ENCODE results near the gene PUM2. TPM values are rescaled to one million over a fixed set of nuclear protein-coding genes. Genes with fewer than 3 reads are reported as not detected.

The PUM2 gene
- total RNA-seq, 6 experiments from 2014 or later: 60.3 to 69.0 (median 64.8) TPM

DNA sequence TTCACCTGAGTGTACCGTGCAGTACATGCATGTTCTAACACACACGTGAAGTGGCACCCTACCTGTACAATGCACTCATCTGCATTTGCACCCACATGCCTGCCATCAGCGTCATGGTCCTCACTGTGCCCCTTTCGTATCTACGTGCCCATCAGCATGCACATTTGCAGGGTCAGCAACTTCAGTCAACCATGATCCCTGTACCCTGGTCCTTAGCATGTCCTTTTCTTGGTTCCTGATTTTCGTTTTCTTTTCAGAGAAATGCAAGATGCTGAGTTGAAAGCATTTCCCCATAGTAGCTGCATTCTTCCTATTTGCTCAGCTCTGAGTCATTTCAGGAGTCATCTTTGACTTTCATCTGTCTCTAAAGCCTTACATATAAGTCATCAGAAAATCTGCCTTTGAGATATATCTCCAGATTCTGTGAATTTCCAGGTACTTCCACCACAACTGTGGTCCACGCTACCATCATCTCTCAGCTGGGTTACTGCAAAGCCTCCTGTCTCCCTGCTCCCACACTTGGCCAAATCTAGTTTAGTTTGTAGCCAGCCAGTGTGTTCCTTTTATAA is 14.7 kb upstream of the PUM2 start:
- Mint-ChIP-seq H3K4me3 (peak overlapping the region; percentile 28), H3K36me3 (ENCODE audit: low read depth) (no peaks in the 10 kb centered on the region), H3K9me3 (no peaks in the 10 kb centered on the region)

DNA sequence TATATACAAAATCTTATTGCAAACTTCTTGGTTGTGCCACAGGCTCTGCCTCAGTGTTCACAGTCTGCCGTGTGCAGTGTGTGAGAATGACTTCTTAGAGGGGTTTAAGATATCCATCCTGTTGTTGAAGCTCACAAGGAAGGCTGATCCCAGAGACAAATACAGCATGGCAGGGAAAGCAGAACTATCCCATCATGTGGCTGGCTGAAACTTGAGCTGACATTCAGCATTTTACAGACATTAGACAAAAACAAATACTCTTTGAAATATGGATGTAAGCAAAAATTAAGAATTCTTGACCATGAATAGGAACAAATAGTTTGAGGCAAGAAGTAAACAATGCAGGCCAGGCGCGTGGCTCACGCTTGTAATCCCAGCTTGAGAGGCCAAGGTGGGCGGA is 12.9 kb upstream of the PUM2 start:
- Mint-ChIP-seq H3K36me3 (ENCODE audit: low read depth) (no peaks in the 10 kb centered on the region), H3K27me3 (ENCODE audit: insufficient read depth) (no peaks in the 10 kb centered on the region), H3K9me3 (no peaks in the 10 kb centered on the region), H3K4me3 (no peak overlapping the region), H3K27ac (no peak overlapping the region), H3K4me1 (ENCODE audit: low read depth) (peaks cover 33% of the 10 kb centered on the region)
- no peak for DNase-seq
- TF ChIP-seq, protein P1, sequence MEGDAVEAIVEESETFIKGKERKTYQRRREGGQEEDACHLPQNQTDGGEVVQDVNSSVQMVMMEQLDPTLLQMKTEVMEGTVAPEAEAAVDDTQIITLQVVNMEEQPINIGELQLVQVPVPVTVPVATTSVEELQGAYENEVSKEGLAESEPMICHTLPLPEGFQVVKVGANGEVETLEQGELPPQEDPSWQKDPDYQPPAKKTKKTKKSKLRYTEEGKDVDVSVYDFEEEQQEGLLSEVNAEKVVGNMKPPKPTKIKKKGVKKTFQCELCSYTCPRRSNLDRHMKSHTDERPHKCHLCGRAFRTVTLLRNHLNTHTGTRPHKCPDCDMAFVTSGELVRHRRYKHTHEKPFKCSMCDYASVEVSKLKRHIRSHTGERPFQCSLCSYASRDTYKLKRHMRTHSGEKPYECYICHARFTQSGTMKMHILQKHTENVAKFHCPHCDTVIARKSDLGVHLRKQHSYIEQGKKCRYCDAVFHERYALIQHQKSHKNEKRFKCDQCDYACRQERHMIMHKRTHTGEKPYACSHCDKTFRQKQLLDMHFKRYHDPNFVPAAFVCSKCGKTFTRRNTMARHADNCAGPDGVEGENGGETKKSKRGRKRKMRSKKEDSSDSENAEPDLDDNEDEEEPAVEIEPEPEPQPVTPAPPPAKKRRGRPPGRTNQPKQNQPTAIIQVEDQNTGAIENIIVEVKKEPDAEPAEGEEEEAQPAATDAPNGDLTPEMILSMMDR (IDR thresholded peaks at IDR 0.05): no peak

More for the DNA sequence above, 14.7 kb upstream of the PUM2 start:
- peak; percentile 82 for DNase-seq
- Mint-ChIP-seq H3K27me3 (ENCODE audit: insufficient read depth) (peaks cover 3% of the 10 kb centered on the region), H3K4me1 (ENCODE audit: low read depth) (peaks cover 33% of the 10 kb centered on the region), H3K27ac (peak overlapping the region; percentile 50)
- TF ChIP-seq, protein P1 (IDR thresholded peaks at IDR 0.05): no peak

DNA sequence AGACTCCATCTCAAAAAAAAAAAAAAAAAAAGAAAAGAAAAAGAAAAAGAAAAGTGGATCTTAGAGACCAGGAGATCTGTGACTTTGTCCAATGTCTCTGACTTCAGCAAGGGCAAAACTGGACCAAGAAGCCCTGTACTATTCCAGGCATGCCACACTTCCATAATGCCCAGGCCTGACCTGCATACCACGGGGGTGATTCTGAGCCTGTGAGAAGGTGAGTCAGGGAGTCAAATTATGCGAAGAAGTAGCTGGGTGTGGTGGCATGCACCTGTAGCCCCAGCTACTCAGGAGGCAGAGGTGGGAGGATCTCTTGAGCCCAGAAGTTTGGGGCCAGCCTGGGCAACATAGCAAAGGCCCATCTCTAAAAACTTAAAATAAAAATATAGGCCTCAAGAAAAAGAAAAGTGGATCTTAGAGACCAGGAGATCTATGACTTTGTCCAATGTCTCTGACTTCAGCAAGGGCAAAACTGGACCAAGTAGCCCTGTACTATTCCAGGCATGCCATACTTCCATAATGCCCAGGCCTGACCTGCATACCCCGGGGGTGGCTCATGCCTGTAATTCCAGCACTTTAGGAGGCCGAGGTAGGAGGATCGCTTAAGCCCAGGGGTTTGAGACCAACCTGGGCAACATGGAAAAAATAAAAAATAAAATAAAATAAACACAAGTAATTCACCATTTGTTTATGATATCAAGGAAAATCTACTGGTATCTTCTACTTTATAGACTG is 12.2 kb upstream of the PUM2 start:
- TF ChIP-seq, protein P1 (IDR thresholded peaks at IDR 0.05): no peak
- H3K9me3 Mint-ChIP-seq: no peaks in the 10 kb centered on the region
- H3K4me3 Mint-ChIP-seq: no peak overlapping the region
- DNase-seq: no peak
- no peaks in the 10 kb centered on the region for H3K27me3 Mint-ChIP-seq (ENCODE audit: insufficient read depth)
- no peak overlapping the region for H3K27ac Mint-ChIP-seq
- H3K4me1 Mint-ChIP-seq (ENCODE audit: low read depth): peaks cover 33% of the 10 kb centered on the region
- no peaks in the 10 kb centered on the region for H3K36me3 Mint-ChIP-seq (ENCODE audit: low read depth)

DNA sequence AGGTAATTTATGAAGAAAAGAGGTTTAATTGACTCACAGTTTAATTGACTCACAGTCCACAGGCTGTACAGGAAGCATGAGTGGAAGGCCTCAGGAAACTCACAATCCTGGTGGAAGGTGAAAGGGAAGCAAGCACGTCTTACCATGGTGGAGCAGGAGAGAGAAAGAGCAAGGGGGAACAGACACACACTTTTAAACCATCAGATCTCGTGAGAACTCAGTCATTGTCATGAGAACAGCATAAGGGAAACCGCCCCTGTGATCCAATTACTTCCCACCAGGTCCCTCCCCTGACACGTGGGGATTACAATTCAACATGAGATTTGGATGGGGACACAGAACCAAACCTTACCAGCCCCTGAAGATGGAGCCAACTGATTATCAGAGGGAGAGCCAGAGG is 11.2 kb upstream of the PUM2 start:
- H3K9me3 Mint-ChIP-seq: no peaks in the 10 kb centered on the region
- H3K27me3 Mint-ChIP-seq (ENCODE audit: insufficient read depth): no peaks in the 10 kb centered on the region
- H3K36me3 Mint-ChIP-seq (ENCODE audit: low read depth): no peaks in the 10 kb centered on the region
- no peak overlapping the region for H3K4me3 Mint-ChIP-seq
- TF ChIP-seq, protein P1 (IDR thresholded peaks at IDR 0.05): no peak
- peaks cover 29% of the 10 kb centered on the region for H3K4me1 Mint-ChIP-seq (ENCODE audit: low read depth)
- no peak for DNase-seq
- H3K27ac Mint-ChIP-seq: peak overlapping the region; percentile 32; the same call in 1 of the 2 replicates

DNA sequence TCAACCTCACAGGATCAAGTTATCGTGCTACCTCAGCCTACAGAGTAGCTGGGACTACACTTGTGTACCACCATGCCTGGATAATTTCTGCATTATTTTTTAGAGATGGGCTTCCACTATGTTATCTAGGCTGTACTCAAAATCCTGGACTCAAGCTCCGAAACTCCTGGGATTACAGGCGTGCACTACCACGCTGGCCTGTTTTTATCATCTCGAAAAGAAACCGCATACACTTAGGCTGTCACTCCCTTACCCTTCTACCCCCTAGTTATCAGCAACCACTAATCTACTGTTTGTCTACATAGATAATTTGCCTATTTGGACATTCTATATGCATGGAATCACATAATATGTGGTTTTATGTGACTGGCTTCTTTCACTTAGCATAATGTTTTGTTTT is 8.5 kb upstream of the PUM2 start:
- Mint-ChIP-seq H3K36me3 (ENCODE audit: low read depth) (0 out of 2 replicates have a peak, but pooled peaks cover 5% of the 10 kb centered on the region), H3K4me3 (no peak overlapping the region), H3K4me1 (ENCODE audit: low read depth) (peaks cover 15% of the 10 kb centered on the region), H3K27me3 (ENCODE audit: insufficient read depth) (no peaks in the 10 kb centered on the region), H3K9me3 (no peaks in the 10 kb centered on the region), H3K27ac (no peak overlapping the region)
- no peak for DNase-seq
- TF ChIP-seq, protein P1 (IDR thresholded peaks at IDR 0.05): no peak
